ENCODE results near the gene SH2D4B.
"Not testable (repeated sequence)": the region's sequence is repeated elsewhere in the genome, so short reads cannot be mapped to it uniquely, and the experiment has no call there.

The SH2D4B gene

DNA sequence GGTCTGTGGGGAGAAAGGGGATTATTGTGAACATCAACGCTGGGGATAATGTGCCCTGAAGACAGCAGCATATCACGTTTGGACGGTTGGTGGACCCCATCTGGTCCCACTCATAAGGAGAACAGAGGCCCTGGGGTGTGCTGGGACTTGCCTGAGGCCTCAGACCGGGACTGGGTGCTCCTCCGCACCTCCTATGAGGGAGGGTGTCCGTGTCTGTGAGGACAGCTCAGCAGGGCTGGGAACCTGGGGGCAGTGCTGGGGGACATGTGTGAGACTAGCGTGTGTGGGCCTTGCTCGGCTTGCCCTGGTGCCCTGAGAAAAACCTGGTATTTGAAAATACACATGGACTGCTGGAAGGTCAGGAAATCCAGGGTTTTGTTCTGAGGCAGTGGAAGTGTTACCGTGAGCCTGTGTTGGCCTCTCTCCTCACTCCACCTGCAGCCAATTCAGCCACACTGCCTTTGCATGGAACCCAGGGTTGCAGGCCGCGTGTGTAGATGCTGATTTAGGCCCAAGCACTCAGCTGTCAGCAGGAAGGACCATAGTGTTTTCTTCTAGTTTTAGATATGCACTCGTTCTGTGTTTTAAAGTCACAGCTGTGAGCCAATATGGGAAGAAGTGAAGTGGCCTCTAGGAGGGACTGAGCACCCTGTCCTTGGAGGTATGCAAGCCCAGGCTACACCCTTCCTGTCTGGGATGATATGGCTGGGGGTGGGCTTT is 13.4 kb upstream of the SH2D4B start:
- no peak for DNase-seq (ENCODE audit: low read depth in 3 of 3)

DNA sequence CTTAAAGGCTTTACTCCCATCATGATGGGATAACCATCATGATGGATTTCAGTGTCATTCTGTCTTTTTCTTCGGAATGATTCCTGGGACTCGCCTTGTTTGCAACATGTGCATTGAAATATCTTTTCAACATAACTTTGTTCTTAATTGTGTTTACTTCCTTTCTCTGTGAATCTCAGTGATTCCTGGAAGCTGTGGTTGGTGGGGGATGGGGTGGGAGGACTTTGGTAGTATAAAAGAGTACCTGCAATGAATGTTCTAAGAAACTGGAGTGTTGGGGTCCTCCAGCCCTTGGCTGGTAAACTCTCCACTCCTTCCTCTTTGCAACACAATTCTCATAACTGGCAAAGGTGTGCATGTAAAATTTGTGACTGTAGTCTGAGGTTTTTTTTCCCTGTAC is 11.5 kb upstream of the SH2D4B start:
- no peak for DNase-seq (ENCODE audit: low read depth in 3 of 3)

DNA sequence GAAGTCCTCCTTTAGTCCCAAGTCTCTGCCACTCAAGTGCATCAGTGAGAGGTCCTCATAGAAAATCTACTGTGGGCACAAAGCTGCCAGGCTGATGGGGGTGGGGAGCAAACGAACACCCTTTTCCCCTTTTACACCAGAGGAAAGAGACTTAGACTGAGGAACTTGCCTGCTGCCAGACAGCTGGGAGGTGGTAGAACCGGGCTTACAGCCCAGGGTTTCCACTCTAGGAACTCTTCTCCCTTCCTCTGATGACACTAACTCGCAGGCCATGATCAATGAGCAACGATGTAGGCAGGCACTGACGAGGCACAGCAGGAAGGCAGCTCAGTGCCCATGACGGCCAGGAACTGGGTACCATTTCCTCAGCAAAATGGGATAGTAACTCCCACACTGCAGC is 11.0 kb upstream of the SH2D4B start:
- DNase-seq (ENCODE audit: low read depth in 3 of 3): no peak

DNA sequence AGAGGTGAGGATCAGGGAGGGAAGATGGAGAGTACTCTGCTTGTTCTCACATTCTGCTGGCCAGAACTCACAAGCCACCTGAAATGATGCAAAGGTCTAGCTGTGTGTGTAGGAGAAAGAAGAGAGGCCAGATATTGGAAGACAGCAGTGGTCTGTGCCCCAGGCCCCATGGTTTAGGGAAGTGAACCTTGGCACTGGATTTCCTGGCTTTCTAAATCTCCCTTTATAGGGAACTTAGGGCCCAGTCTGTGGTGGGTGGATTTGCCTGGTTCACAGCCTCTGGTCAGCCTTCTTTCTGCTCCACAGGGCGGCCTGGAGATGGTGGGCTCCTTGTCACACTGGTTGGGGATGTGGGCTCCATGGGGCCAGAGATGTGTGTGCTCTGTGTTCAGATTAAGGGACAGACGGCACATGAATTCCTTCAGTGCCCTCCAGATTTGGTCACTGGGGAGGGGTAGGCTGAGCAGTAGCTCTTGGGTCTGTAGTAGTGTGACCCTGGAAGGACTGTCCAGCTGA is 9.5 kb upstream of the SH2D4B start:
- DNase-seq (ENCODE audit: low read depth in 3 of 3): no peak

GRCh38 chr10:80528901-80529300 is 8.8 kb upstream of the SH2D4B start:
- no peak for DNase-seq (ENCODE audit: low read depth in 3 of 3)

DNA sequence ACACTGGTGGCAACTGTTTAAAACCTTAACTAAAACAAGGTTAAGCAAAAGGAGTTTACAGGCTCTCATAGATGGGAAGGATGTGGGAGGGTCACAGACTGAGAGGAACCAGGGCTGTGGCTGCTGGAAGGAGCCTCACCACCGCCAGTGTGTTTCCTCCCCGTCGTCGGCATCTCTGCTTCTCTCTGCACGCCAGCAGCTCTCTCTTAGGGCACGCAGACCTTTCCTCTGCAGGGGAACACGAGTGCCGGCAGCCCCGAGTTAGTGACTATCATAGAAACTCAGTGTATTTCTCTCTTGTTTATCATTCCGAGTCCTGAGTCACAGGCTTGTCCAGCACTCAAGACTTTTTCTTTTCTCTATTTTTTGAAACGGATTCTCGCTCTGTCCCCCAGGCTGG is 8.1 kb upstream of the SH2D4B start:
- no peak for DNase-seq (ENCODE audit: low read depth in 3 of 3)

DNA sequence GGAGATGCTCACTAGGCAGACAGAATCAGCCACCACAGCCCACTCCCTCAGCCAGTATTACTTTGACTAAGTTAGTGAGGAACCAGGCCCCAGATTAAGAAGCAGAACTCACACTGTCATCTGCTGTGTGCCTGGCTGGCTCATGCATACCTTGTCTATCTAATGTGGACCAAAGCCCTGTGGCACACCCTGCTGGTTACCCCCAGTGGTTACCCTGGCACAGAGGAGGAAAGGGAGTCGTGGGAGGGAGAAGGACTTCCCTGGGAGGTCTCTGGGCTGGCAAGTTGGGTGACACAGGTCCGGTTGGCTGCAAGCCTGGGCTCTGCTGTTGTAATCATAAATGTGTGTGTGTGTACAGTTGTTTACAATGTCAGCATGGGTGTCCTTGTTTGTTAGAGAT is 7.5 kb upstream of the SH2D4B start:
- DNase-seq (ENCODE audit: low read depth in 3 of 3): peak; percentile 20 to 57 (median 39)

DNA sequence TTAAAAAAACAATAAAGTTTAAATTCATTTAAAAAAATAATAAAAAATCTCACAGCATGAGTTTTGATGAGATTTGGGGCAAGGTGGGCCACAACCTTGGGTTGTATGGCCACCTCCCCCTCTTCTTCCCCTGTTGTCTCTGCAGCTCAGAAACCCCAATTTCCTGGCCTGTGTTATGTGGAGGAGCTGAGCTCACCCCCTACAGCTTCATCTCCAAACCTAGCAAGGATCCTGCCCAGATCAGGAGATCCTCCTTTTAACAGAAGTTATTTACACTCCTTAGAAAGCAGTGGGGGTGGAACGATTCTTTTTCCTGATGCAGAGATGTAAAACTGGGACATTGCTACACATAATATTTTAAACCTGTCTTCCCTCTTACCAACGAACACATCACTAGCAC is 6.9 kb upstream of the SH2D4B start:
- no peak for DNase-seq (ENCODE audit: low read depth in 3 of 3)

DNA sequence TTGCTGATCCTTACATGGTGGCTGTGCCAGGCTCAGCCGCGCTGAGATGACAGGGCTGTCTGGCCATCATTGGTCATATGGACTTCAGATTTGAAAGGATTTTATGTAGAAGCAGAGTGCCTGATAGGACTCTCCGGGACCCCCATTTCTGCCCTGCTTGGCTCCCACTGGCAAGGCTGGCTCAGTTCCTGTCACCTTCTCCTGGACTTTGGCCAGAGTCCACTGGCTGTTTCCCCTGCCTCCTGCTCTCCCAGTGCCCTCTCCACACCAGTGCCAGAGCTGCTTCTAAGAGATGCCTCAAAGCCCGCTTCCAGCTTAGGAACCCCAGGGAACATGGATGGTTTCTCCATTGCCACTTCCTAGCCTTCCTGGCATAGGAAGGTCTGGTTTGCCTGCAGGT is 5.1 kb upstream of the SH2D4B start:
- DNase-seq (ENCODE audit: low read depth in 3 of 3): no peak

DNA sequence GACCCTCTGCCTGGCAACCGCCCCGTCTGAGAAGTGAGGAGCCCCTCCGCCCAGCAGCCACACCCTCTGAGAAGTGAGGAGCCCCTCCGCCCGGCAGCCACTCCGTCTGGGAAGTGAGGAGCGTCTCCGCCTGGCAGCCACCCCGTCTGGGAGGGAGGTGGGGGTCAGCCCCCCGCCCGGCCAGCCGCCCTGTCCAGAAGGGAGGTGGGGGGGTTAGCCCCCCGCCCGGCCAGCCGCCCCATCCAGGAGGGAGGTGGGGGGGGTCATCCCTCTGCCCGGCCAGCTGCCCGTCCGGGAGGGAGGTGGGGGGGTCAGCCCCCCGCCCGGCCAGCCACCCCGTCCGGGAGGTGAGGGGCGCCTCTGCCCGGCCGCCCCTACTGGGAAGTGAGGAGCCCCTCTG is 3.6 kb upstream of the SH2D4B start:
- DNase-seq (ENCODE audit: low read depth in 3 of 3): not testable (repeated sequence)

DNA sequence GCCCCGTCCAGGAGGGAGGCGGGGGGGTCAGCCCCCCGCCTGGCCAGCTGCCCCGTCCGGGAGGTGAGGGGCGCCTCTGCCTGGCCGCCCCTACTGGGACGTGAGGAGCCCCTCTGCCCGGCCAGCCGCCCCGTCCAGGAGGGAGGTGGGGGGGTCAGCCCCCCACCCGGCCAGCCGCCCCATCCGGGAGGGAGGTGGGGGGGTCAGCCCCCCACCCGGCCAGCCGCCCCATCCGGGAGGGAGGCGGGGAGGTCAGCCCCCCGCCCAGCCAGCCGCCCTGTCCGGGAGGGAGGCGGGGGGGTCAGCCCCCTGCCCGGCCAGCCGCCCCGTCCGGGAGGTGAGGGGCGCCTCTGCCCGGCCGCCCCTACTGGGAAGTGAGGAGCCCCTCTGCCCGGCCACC is 3.1 kb upstream of the SH2D4B start:
- not testable (repeated sequence) for DNase-seq (ENCODE audit: low read depth in 3 of 3)

GRCh38 chr10:80535671-80536360 is 1.9 kb upstream of the SH2D4B start:
- DNase-seq (ENCODE audit: low read depth in 3 of 3): peak; percentile 44 to 72 (median 63)

DNA sequence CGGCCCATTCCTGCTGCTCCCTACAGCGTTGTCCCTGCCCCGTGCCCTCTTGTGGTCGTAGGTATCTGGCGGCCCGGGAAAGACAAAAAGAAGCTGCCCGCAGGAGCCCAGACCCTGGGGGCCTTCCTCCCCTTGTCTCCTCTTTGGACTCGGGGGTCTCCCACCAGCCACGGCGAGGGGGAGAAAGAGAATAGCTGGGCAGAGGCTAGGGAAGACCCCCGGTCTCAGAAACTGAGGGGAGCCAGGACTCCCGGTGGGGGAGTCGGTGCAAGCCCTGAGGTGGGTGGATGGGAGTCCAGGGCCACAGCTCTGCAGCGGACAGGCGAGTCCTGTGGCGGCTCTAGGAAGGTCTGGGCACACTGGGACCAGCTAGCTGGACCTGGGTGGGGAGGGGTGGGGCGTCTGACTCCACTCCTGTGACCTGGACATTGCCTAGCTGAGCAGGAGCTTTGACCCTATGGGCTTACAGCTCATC is 1.3 kb upstream of the SH2D4B start:
- no peak for DNase-seq (ENCODE audit: low read depth in 3 of 3)

- DNase-seq (ENCODE audit: low read depth in 3 of 3): no peak
Measured at GRCh38 chr10:80537086-80537735, 491 bp upstream of the SH2D4B start.

GRCh38 chr10:80538481-80539185 is 931 bp downstream of the SH2D4B start:
- DNase-seq (ENCODE audit: low read depth in 3 of 3): no peak

DNA sequence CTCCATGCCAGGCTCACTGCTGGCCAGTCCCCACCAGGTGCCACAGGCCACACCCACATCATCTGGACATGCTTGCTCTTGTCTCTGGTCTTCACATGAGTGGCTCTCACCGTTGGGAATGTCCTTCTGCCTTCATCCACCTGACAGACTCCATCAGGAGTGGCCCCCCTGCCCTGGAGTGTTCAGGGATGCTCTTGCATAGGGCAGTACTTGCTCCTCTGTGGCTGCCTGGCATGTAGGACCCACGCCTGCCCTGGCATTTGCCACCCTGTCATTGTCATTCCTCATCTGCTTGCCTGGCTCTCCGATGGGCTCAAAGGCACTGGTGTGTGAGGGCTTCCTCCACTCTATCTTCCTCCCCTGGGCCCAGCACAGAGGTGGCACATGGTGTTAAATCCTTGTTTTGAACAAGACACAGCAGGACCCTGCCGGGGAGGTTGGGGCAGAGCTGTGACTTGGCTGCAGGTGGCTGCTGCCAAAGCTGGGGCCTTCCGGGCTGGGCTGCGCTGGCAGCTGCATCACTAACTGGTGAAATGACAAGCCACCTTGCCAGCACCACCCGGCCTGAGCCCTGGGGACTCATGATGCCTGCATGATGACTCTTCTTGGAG is 1.8 kb downstream of the SH2D4B start:
- no peak for DNase-seq (ENCODE audit: low read depth in 3 of 3)

DNA sequence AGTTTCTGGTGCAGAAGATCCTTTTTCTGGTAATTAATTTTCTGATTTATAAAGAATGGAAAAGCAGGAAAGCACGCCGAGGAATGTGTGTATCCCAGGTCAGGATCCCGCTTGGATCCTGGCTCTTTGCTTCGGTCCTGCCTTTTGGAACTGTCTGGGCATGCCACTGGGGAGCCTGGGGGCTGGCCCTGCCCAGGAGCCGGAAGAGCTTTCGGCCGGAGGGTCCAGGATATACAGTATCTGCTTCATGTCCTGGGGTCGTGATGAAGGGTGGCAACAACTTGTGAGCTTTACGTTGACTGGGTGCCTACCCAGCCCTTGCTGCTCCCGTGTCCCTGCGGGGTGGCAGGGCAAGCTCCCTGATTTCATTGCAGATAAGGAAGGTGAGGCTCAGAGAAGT is 2.4 kb downstream of the SH2D4B start:
- no peak for DNase-seq (ENCODE audit: low read depth in 3 of 3)

GRCh38 chr10:80540618-80540980 is 2.9 kb downstream of the SH2D4B start:
- no peak for DNase-seq (ENCODE audit: low read depth in 3 of 3)

GRCh38 chr10:80540981-80541750 is 3.5 kb downstream of the SH2D4B start:
- DNase-seq (ENCODE audit: low read depth in 3 of 3): no peak

- DNase-seq (ENCODE audit: low read depth in 3 of 3): no peak
Measured at GRCh38 chr10:80542053-80542452, 4.4 kb downstream of the SH2D4B start.
